Stimulated activated CD4-positive, alpha-beta T cell treated with anti-CD3 and anti-CD28 coated beads, Interleukin-1b, Interleukin-23, amount 100 ng/mL, for 48 hours (primary cell): Measurements from ENCODE around the gene PGS1.

ENCODE experiments used
- DNase-seq: peaks from one replicate; pipeline ENCODE4 v3.0.0-alpha.2; 2020

The PGS1 gene

GRCh38 chr17:78414178-78415162, 36.0 kb downstream of the PGS1 start:
- DNase-seq, result peak; percentile 38

GRCh38 chr17:78415821-78416711, 37.6 kb downstream of the PGS1 start:
- no peak for DNase-seq

- no peak for DNase-seq
These were observed 38.5 kb downstream of the PGS1 start for GRCh38 chr17:78416791-78417530.

- DNase-seq, result no peak
These were observed 39.1 kb downstream of the PGS1 start for GRCh38 chr17:78417531-78417909.

GRCh38 chr17:78418326-78419026, 40.0 kb downstream of the PGS1 start:
- DNase-seq, result no peak

GRCh38 chr17:78419970-78420815, 41.7 kb downstream of the PGS1 start:
- DNase-seq, result no peak

- DNase-seq, result no peak
These were observed 42.7 kb downstream of the PGS1 start for GRCh38 chr17:78421084-78421533.

- DNase-seq, result peak; percentile 75
These were observed 43.3 kb downstream of the PGS1 start for GRCh38 chr17:78421534-78422266.

- no peak for DNase-seq
These were observed 43.8 kb downstream of the PGS1 start for GRCh38 chr17:78422267-78422605.

- DNase-seq, result no peak
These were observed 44.6 kb downstream of the PGS1 start for GRCh38 chr17:78422872-78423588.

- no peak for DNase-seq
These were observed 45.7 kb downstream of the PGS1 start for GRCh38 chr17:78423961-78424675.

GRCh38 chr17:78425429-78425828, 47.0 kb downstream of the PGS1 start:
- no peak for DNase-seq

GRCh38 chr17:78426293-78426879, 47.9 kb downstream of the PGS1 start:
- no peak for DNase-seq

GRCh38 chr17:78427140-78427539, 48.7 kb downstream of the PGS1 start:
- DNase-seq, result no peak

GRCh38 chr17:78428025-78428575, 49.7 kb downstream of the PGS1 start:
- no peak for DNase-seq

- no peak for DNase-seq
These were observed 50.6 kb downstream of the PGS1 start for GRCh38 chr17:78428836-78429617.

GRCh38 chr17:78429618-78429995, 51.2 kb downstream of the PGS1 start:
- no peak for DNase-seq
